ENCODE results near the gene PTP4A2.

DNA sequence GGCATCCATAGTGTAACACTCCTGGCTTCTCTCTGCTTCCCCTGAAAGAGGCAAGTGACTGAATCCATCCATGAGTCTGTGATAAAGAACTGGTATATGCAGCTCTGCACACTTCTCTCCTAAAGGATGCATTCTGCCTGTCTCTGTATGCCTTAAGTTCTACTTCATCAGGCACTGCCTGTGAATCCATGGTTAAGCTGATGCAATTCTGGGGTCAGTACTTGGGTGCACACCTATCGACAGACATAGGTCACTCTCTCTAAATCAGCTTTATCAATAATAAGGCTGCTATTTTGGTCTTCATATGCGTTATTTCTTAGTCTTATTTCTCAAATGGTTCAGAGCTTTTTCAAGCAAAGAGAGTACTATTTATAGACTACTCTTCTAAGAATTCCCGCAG lies 32.7 kb upstream of the PTP4A2 start:
- TF ChIP-seq ZNF761 (CRISPR knock-in tag; conservative IDR thresholded peaks at IDR 0.05) = no peak
- no peak for TF ChIP-seq CEBPB (IDR thresholded peaks at IDR 0.05; ENCODE audit: borderline replicate concordance, low read depth, low read length)
- no peak for TF ChIP-seq TBP (CRISPR knock-in tag; IDR thresholded peaks at IDR 0.05)
- no peak for TF ChIP-seq POLR2A (IDR thresholded peaks at IDR 0.05; ENCODE audit: insufficient read depth in 1 of 2, low read depth in 2 of 2, low read length in 2 of 2)
- TF ChIP-seq, protein P1, sequence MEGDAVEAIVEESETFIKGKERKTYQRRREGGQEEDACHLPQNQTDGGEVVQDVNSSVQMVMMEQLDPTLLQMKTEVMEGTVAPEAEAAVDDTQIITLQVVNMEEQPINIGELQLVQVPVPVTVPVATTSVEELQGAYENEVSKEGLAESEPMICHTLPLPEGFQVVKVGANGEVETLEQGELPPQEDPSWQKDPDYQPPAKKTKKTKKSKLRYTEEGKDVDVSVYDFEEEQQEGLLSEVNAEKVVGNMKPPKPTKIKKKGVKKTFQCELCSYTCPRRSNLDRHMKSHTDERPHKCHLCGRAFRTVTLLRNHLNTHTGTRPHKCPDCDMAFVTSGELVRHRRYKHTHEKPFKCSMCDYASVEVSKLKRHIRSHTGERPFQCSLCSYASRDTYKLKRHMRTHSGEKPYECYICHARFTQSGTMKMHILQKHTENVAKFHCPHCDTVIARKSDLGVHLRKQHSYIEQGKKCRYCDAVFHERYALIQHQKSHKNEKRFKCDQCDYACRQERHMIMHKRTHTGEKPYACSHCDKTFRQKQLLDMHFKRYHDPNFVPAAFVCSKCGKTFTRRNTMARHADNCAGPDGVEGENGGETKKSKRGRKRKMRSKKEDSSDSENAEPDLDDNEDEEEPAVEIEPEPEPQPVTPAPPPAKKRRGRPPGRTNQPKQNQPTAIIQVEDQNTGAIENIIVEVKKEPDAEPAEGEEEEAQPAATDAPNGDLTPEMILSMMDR (CRISPR knock-in tag; IDR thresholded peaks at IDR 0.05) = no peak
- TF ChIP-seq CC2D1A (CRISPR knock-in tag; IDR thresholded peaks at IDR 0.05) = no peak
- TF ChIP-seq STAG1 (CRISPR knock-in tag; IDR thresholded peaks at IDR 0.05) = no peak
- TF ChIP-seq ZNF460 (CRISPR knock-in tag; IDR thresholded peaks at IDR 0.05; ENCODE audit: borderline replicate concordance) = no peak
- TF ChIP-seq ZNF468 (CRISPR knock-in tag; IDR thresholded peaks at IDR 0.05) = no peak
- TF ChIP-seq EZH2 (conservative IDR thresholded peaks at IDR 0.05; ENCODE audit: low read depth, low read length) = no peak
- TF ChIP-seq, protein P2, sequence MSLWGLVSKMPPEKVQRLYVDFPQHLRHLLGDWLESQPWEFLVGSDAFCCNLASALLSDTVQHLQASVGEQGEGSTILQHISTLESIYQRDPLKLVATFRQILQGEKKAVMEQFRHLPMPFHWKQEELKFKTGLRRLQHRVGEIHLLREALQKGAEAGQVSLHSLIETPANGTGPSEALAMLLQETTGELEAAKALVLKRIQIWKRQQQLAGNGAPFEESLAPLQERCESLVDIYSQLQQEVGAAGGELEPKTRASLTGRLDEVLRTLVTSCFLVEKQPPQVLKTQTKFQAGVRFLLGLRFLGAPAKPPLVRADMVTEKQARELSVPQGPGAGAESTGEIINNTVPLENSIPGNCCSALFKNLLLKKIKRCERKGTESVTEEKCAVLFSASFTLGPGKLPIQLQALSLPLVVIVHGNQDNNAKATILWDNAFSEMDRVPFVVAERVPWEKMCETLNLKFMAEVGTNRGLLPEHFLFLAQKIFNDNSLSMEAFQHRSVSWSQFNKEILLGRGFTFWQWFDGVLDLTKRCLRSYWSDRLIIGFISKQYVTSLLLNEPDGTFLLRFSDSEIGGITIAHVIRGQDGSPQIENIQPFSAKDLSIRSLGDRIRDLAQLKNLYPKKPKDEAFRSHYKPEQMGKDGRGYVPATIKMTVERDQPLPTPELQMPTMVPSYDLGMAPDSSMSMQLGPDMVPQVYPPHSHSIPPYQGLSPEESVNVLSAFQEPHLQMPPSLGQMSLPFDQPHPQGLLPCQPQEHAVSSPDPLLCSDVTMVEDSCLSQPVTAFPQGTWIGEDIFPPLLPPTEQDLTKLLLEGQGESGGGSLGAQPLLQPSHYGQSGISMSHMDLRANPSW (CRISPR knock-in tag; IDR thresholded peaks at IDR 0.05; ENCODE audit: borderline replicate concordance) = no peak
- no peak for TF ChIP-seq CREM (IDR thresholded peaks at IDR 0.05)
- TF ChIP-seq CREM (CRISPR knock-in tag; IDR thresholded peaks at IDR 0.05) = no peak

All from HepG2 (cell line).